DOHH2 (cell line): ENCODE data around the gene DCPS.
A peak's percentile ranks its signal among the peaks of the same experiment; 100 is the strongest.
"Not testable (repeated sequence)": the region's sequence is repeated elsewhere in the genome, so short reads cannot be mapped to it uniquely, and the experiment has no call there.

Experiments
- H3F3A ChIP-seq: fragments of 200-600 bp; sonication (generic), shearing (Covaris generic); 2 replicates; pipeline ENCODE4 v1.6.0; 2016; ENCODE audit warnings: antibody characterized with exemption, mild to moderate bottlenecking; ENCODE audit not compliant: control insufficient read depth, insufficient read depth
- H3K27ac ChIP-seq: fragments of 200-600 bp; sonication (generic); 2 replicates; pipeline ENCODE4 v1.5.1; 2014; ENCODE audit warnings: low read depth, mild to moderate bottlenecking, low read length, moderate library complexity
- H3K27me3 ChIP-seq: fragments of 200-600 bp; sonication (generic); 2 replicates; pipeline ENCODE4 v1.6.1; 2014; ENCODE audit warnings: mild to moderate bottlenecking, low read length, mixed read lengths; ENCODE audit not compliant: control insufficient read depth
- H3K36me3 ChIP-seq: fragments of 200-600 bp; sonication (generic); 2 replicates; pipeline ENCODE4 v1.6.1; 2014; ENCODE audit warnings: mild to moderate bottlenecking, low read length, moderate library complexity, mixed read lengths; ENCODE audit not compliant: control insufficient read depth
- H3K4me1 ChIP-seq: fragments of 200-600 bp; sonication (generic); 2 replicates; pipeline ENCODE4 v1.6.1; 2014; ENCODE audit warnings: mild to moderate bottlenecking, low read length, mixed read lengths; ENCODE audit not compliant: control insufficient read depth
- H3K4me2 ChIP-seq: fragments of 200-600 bp; sonication (generic); 2 replicates; pipeline ENCODE4 v1.6.0; 2014; ENCODE audit warnings: mild to moderate bottlenecking, low read length, moderate library complexity
- H3K4me3 ChIP-seq: fragments of 200-600 bp; sonication (generic); 2 replicates; pipeline ENCODE4 v1.5.1; 2014; ENCODE audit warnings: mild to moderate bottlenecking, low read length, mixed read lengths
- H3K79me2 ChIP-seq: fragments of 200-600 bp; sonication (generic); 2 replicates; pipeline ENCODE4 v1.6.1; 2014; ENCODE audit warnings: mild to moderate bottlenecking, low read length, mixed read lengths; ENCODE audit not compliant: control insufficient read depth
- H3K9me2 ChIP-seq: fragments of 200-600 bp; sonication (generic); replicated peaks from 2 replicates; pipeline ENCODE4 v1.6.1; 2014; ENCODE audit warnings: mild to moderate bottlenecking, low read length, mixed read lengths; ENCODE audit not compliant: control insufficient read depth
- H3K9me3 ChIP-seq: fragments of 200-600 bp; sonication (generic); 2 replicates; pipeline ENCODE4 v1.6.1; 2014; ENCODE audit warnings: antibody characterized with exemption, low read length, mixed read lengths; ENCODE audit not compliant: control insufficient read depth, insufficient read depth
- H4K20me1 ChIP-seq: fragments of 200-600 bp; sonication (generic); 2 replicates; pipeline ENCODE4 v1.6.0; 2014; ENCODE audit warnings: low read depth, mild to moderate bottlenecking, antibody characterized with exemption, low read length, moderate library complexity; ENCODE audit not compliant: control insufficient read depth, insufficient read depth
- EZH2phosphoT487 ChIP-seq: fragments of 200-600 bp; sonication (generic); IDR thresholded peaks from 2 replicates; pipeline ENCODE4 v1.6.1; 2017; ENCODE audit warnings: borderline replicate concordance, mild to moderate bottlenecking, antibody characterized with exemption, low read length, moderate library complexity, mixed read lengths
- TF ChIP-seq, protein P1 (sequence below): fragments of 200-600 bp; sonication (generic); IDR thresholded peaks from one replicate; pipeline ENCODE4 v1.5.1; 2014; ENCODE audit warnings: antibody characterized with exemption, mild to moderate bottlenecking, low read depth, low read length; ENCODE audit not compliant: poor library complexity, severe bottlenecking

Gene DCPS

DNA sequence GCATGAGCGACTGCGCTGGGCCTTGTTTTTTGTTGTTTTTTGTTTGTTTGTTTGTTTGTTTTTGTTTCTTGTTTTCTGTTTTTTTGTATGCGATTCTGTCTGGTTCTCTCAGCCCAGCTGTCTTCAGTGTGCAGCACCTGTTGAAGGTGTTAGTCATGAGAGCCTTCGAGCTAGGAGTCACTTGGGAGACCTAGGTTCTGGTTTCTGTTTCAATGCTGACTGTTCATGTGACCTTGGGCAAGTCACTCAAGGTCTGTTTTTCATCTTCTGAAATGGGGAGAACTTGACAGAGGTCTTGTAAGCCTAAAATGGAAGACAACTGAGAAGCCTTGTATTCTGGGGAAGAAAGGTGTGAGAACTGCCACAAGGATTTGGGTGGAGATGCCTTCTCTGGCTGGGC lies 1.8 kb downstream of the DCPS start:
- Histone ChIP-seq H3K9me3 (no peaks in the 10 kb centered on the region), H3F3A (0 out of 2 replicates have a peak, but pooled peaks cover 2% of the 10 kb centered on the region), H3K36me3 (peaks cover 37% of the 10 kb centered on the region), H4K20me1 (no peaks in the 10 kb centered on the region), H3K4me2 (peak overlapping the region; percentile 38; the same call in 1 of the 2 replicates), H3K79me2 (peaks cover 53% of the 10 kb centered on the region), H3K27ac (no peak overlapping the region), H3K27me3 (no peaks in the 10 kb centered on the region), H3K4me3 (peak overlapping the region; percentile 13; the same call in 1 of the 2 replicates), H3K4me1 (peaks cover 21% of the 10 kb centered on the region), H3K9me2 (no peaks in the 10 kb centered on the region)
- no peak for TF ChIP-seq EZH2phosphoT487
- TF ChIP-seq, protein P1, sequence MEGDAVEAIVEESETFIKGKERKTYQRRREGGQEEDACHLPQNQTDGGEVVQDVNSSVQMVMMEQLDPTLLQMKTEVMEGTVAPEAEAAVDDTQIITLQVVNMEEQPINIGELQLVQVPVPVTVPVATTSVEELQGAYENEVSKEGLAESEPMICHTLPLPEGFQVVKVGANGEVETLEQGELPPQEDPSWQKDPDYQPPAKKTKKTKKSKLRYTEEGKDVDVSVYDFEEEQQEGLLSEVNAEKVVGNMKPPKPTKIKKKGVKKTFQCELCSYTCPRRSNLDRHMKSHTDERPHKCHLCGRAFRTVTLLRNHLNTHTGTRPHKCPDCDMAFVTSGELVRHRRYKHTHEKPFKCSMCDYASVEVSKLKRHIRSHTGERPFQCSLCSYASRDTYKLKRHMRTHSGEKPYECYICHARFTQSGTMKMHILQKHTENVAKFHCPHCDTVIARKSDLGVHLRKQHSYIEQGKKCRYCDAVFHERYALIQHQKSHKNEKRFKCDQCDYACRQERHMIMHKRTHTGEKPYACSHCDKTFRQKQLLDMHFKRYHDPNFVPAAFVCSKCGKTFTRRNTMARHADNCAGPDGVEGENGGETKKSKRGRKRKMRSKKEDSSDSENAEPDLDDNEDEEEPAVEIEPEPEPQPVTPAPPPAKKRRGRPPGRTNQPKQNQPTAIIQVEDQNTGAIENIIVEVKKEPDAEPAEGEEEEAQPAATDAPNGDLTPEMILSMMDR, result no peak

- H3K79me2 ChIP-seq, result peaks cover 46% of the 10 kb centered on the region
- no peaks in the 10 kb centered on the region for H3K9me2 ChIP-seq
- H3K27ac ChIP-seq, result no peak overlapping the region
- no peaks in the 10 kb centered on the region for H3K9me3 ChIP-seq
- H4K20me1 ChIP-seq, result 0 out of 2 replicates have a peak, but pooled peaks cover 3% of the 10 kb centered on the region
- 0 out of 2 replicates have a peak, but pooled peaks cover 2% of the 10 kb centered on the region for H3F3A ChIP-seq
- no peak overlapping the region for H3K4me3 ChIP-seq
- H3K4me1 ChIP-seq, result peaks cover 17% of the 10 kb centered on the region
- H3K4me2 ChIP-seq, result no peak overlapping the region
- H3K36me3 ChIP-seq, result peaks cover 46% of the 10 kb centered on the region
- no peaks in the 10 kb centered on the region for H3K27me3 ChIP-seq
- no peak for TF ChIP-seq EZH2phosphoT487
- TF ChIP-seq, protein P1, result peak; percentile 63
Observed at GRCh38 chr11:126307706-126308105, 3.8 kb downstream of the DCPS start.

DNA sequence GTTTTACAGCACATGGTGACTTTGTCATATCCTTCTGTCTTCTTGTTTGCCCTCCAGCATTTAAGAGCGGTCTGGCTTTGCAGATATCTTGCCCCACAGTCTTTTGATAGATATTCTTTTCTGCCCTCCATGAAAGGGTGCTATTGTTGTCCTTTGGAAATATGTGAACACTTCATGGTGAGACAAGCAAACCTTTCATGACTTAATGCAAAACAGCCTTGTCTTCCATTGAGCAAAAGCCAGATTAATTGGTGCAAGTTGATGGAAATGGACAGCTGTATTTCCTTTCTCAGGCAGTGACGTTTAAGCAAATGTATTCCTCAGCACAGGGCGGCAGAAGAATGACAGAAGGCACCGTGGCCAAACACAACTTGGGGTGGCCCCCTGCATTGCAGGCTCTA lies 4.4 kb downstream of the DCPS start:
- Histone ChIP-seq H3K4me3 (no peak overlapping the region), H3K4me2 (no peak overlapping the region), H3K9me3 (no peaks in the 10 kb centered on the region), H3F3A (0 out of 2 replicates have a peak, but pooled peaks cover 2% of the 10 kb centered on the region), H3K36me3 (peaks cover 48% of the 10 kb centered on the region), H3K4me1 (peaks cover 13% of the 10 kb centered on the region), H3K27me3 (no peaks in the 10 kb centered on the region), H3K27ac (no peak overlapping the region), H3K79me2 (peaks cover 43% of the 10 kb centered on the region), H4K20me1 (0 out of 2 replicates have a peak, but pooled peaks cover 3% of the 10 kb centered on the region), H3K9me2 (no peaks in the 10 kb centered on the region)
- TF ChIP-seq EZH2phosphoT487, result no peak

DNA sequence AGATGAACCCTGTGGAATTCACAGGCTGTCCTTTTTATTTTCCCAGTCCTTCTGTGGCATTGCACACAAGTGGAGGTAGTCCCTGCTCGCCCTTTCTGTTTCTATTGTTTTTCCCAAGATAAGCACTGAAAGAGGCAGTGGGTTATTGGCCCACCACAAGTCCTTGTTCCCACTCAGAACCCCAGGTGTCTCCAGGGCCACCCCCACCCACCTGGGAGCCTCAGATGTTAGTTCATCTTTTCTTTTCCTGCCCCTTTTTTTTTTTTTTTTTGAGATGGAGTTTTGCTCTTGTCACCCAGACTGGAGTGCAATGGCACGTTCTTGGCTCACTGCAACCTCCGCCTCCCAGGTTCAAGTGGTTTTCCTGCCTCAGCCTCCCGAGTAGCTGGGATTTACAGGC lies 4.9 kb downstream of the DCPS start:
- H4K20me1 ChIP-seq, H3K4me2 ChIP-seq, H3K9me3 ChIP-seq, H3K27ac ChIP-seq, H3K4me3 ChIP-seq, H3K9me2 ChIP-seq, H3F3A ChIP-seq, H3K27me3 ChIP-seq: not testable (repeated sequence)
- Histone ChIP-seq H3K36me3 (peaks cover 48% of the 10 kb centered on the region), H3K79me2 (peaks cover 38% of the 10 kb centered on the region), H3K4me1 (peaks cover 13% of the 10 kb centered on the region)
